ENCODE measurements around the gene ZCCHC4. TPM values are rescaled to one million over a fixed set of nuclear protein-coding genes. Genes with fewer than 3 reads are reported as not detected.
"Not testable (repeated sequence)": the region's sequence is repeated elsewhere in the genome, so short reads cannot be mapped to it uniquely, and the experiment has no call there.

The ZCCHC4 gene
- total RNA-seq, 1 donor from 2014 or later = 11.5 TPM

- no peak overlapping the region for H3K27ac Mint-ChIP-seq (ENCODE audit: unreplicated experiment)
- no peak for DNase-seq (ENCODE audit: low read depth, low spot score)
These were observed 55.3 kb downstream of the ZCCHC4 start for GRCh38 chr4:25367877-25368276.

GRCh38 chr4:25368315-25368714 is 55.7 kb downstream of the ZCCHC4 start:
- Mint-ChIP-seq H3K36me3 (ENCODE audit: low read depth) (no peaks in the 10 kb centered on the region), H3K27ac (ENCODE audit: unreplicated experiment) (no peak overlapping the region), H3K9me3 (no peaks in the 10 kb centered on the region), H3K27me3 (ENCODE audit: low read depth) (no peaks in the 10 kb centered on the region), H3K4me1 (no peaks in the 10 kb centered on the region), H3K4me3 (no peak overlapping the region)
- DNase-seq (ENCODE audit: low read depth, low spot score) = no peak
- no peak for TF ChIP-seq CTCF (conservative IDR thresholded peaks at IDR 0.05)

More at GRCh38 chr4:25367877-25368276, 55.3 kb downstream of the ZCCHC4 start:
- no peaks in the 10 kb centered on the region for H3K9me3 Mint-ChIP-seq
- no peaks in the 10 kb centered on the region for H3K36me3 Mint-ChIP-seq (ENCODE audit: low read depth)
- no peaks in the 10 kb centered on the region for H3K27me3 Mint-ChIP-seq (ENCODE audit: low read depth)
- no peak for TF ChIP-seq CTCF (conservative IDR thresholded peaks at IDR 0.05)
- no peaks in the 10 kb centered on the region for H3K4me1 Mint-ChIP-seq
- H3K4me3 Mint-ChIP-seq = no peak overlapping the region

GRCh38 chr4:25370242-25370641 is 57.7 kb downstream of the ZCCHC4 start:
- Mint-ChIP-seq H3K27me3 (ENCODE audit: low read depth) (no peaks in the 10 kb centered on the region), H3K27ac (ENCODE audit: unreplicated experiment) (no peak overlapping the region), H3K36me3 (ENCODE audit: low read depth) (no peaks in the 10 kb centered on the region), H3K4me1 (no peaks in the 10 kb centered on the region), H3K4me3 (no peak overlapping the region), H3K9me3 (no peaks in the 10 kb centered on the region)
- no peak for DNase-seq (ENCODE audit: low read depth, low spot score)
- no peak for TF ChIP-seq CTCF (conservative IDR thresholded peaks at IDR 0.05)

GRCh38 chr4:25372549-25372948 is 60.0 kb downstream of the ZCCHC4 start:
- H3K9me3 Mint-ChIP-seq; H3K4me3 Mint-ChIP-seq; DNase-seq (ENCODE audit: low read depth, low spot score); H3K4me1 Mint-ChIP-seq; H3K27ac Mint-ChIP-seq (ENCODE audit: unreplicated experiment); H3K27me3 Mint-ChIP-seq (ENCODE audit: low read depth); H3K36me3 Mint-ChIP-seq (ENCODE audit: low read depth): not testable (repeated sequence)

- no peak for TF ChIP-seq CTCF (conservative IDR thresholded peaks at IDR 0.05)
- no peaks in the 10 kb centered on the region for H3K9me3 Mint-ChIP-seq
- no peak within 1 kb of the TSS for H3K27ac Mint-ChIP-seq (ENCODE audit: unreplicated experiment)
- no peak within 1 kb of the TSS for H3K4me3 Mint-ChIP-seq
- DNase-seq (ENCODE audit: low read depth, low spot score) = peak; percentile 84
- no peaks in the 10 kb centered on the region for H3K4me1 Mint-ChIP-seq
- H3K27me3 Mint-ChIP-seq (ENCODE audit: low read depth) = no peaks in the 10 kb centered on the region
- H3K36me3 Mint-ChIP-seq (ENCODE audit: low read depth) = no peaks in the 10 kb centered on the region
These were observed 64.4 kb downstream of the ZCCHC4 start, which contains the start of gene ANAPC4 for GRCh38 chr4:25376754-25377571. TSS of gene ANAPC4 (plus strand) at chr4:25377263. CDS start at chr4:25377428, 165 bp downstream.
